ENCODE results near the gene LINS1.

DNA sequence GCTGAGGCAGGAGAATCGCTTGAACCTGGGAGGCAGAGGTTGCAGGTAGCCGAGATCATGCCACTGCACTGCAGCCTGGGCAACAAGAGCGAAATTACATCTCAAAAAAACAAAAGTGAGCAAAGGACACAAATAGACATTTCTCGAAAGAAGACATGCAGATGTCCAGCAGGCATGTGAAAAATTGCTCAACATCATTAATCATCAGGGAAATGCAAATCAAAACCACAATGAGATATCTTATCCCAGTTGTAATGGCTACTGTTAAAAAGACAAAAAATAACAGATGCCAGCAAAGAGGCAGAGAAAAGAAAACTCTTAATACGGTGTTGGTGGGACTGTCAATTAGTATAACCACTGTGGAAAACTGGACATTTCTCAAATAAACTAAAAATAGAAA lies 21.3 kb upstream of the LINS1 start:
- TF ChIP-seq SUZ12 (IDR thresholded peaks at IDR 0.05) (no peak), FOXM1 (IDR thresholded peaks at IDR 0.05; ENCODE audit: borderline replicate concordance) (no peak)
- TF ChIP-seq, protein P1, sequence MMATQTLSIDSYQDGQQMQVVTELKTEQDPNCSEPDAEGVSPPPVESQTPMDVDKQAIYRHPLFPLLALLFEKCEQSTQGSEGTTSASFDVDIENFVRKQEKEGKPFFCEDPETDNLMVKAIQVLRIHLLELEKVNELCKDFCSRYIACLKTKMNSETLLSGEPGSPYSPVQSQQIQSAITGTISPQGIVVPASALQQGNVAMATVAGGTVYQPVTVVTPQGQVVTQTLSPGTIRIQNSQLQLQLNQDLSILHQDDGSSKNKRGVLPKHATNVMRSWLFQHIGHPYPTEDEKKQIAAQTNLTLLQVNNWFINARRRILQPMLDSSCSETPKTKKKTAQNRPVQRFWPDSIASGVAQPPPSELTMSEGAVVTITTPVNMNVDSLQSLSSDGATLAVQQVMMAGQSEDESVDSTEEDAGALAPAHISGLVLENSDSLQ (IDR thresholded peaks at IDR 0.05), result no peak
